GM12878 (cell line): ENCODE results near the gene SMARCAD1. TPM values are rescaled to one million over a fixed set of nuclear protein-coding genes. Genes with fewer than 3 reads are reported as not detected.

Source experiments
- ATAC-seq: fragments of 200-7000 bp; cut with Tn5 transposase; 3 replicates; pipeline ENCODE4 v1.9.1; 2020; ENCODE audit warnings: mild to moderate bottlenecking, moderate library complexity
- BruUV-seq: library from RNA; stranded (reverse); fragments of 400-500 nt; replicated peaks from 2 replicates; lab custom pipeline; 2021; lab: Mats Ljungman, UMichigan
- CTCF ChIA-PET: fragments of 300-600 bp; sonication (Branson Sonifier 250); formaldehyde crosslinking; extraction: SDS; loops from one replicate; lab custom pipeline; 2021; ENCODE audit warnings: inconsistent platforms; lab: Yijun Ruan, JAX
- POLR2A ChIA-PET: fragments of 350-600 bp; formaldehyde crosslinking; extraction: SDS; loops from one replicate; lab custom pipeline; 2021; ENCODE audit warnings: inconsistent platforms; lab: Charles Lee
- RAD21 ChIA-PET: fragments of 300-600 bp; sonication (Branson Sonifier 250); formaldehyde crosslinking; loops from one replicate; lab custom pipeline; 2023; ENCODE audit warnings: antibody characterized with exemption; ENCODE audit not compliant: unreplicated experiment; lab: Charles Lee
- SMC1A ChIA-PET: fragments of 300-600 bp; sonication (Branson Sonifier 250); formaldehyde crosslinking; loops from one replicate; lab custom pipeline; 2023; ENCODE audit not compliant: unreplicated experiment, uncharacterized antibody; lab: Charles Lee
- DNase-seq: peaks from one replicate; pipeline ENCODE4 v3.0.0-alpha.2; 2011; ENCODE audit warnings: low read depth, low spot score
- FAIRE-seq: peaks from 3 replicates; lab custom pipeline; 2011; peaks lifted over from hg19 to GRCh38; lab: Jason Lieb, UNC
- H2AFZ ChIP-seq: 2 replicates; pipeline ENCODE4 v1.6.0; 2011; ENCODE audit warnings: low read depth, low read length, control low read depth; ENCODE audit not compliant: control insufficient read depth
- H3K27ac ChIP-seq: 2 replicates; pipeline ENCODE4 v1.5.1; 2011; ENCODE audit warnings: control low read depth; ENCODE audit not compliant: control insufficient read depth, insufficient read depth
- H3K27me3 ChIP-seq, 2 experiments: replicated peaks in 1 of 2; 2 replicates each; pipeline versions ENCODE4 v1.6.0 to v1.6.1; 2011; ENCODE audit warnings: low read length in 1 of 2; ENCODE audit not compliant: control insufficient read depth in 2 of 2, insufficient read depth in 2 of 2
- H3K36me3 ChIP-seq, 2 experiments: 2 replicates each; pipeline ENCODE4 v1.5.1; 2011; ENCODE audit warnings: low read length in 1 of 2; ENCODE audit not compliant: control insufficient read depth in 2 of 2, insufficient read depth in 2 of 2
- H3K4me1 ChIP-seq: 2 replicates; pipeline ENCODE4 v1.6.1; 2011; ENCODE audit warnings: mild to moderate bottlenecking, low read length, moderate library complexity, mixed read lengths; ENCODE audit not compliant: control insufficient read depth, insufficient read depth
- H3K4me2 ChIP-seq: 2 replicates; pipeline ENCODE4 v1.6.0; 2011; ENCODE audit warnings: control low read depth; ENCODE audit not compliant: control insufficient read depth, insufficient read depth
- H3K4me3 ChIP-seq: fragments of 200-600 bp; sonication (generic); 2 replicates; pipeline ENCODE4 v1.5.1; 2016
- H3K79me2 ChIP-seq: 2 replicates; pipeline ENCODE4 v1.6.0; 2011; ENCODE audit warnings: low read length; ENCODE audit not compliant: control insufficient read depth, insufficient read depth
- H3K9ac ChIP-seq: 2 replicates; pipeline ENCODE4 v1.8.0; 2011; ENCODE audit warnings: low read length, control low read depth, mixed read lengths; ENCODE audit not compliant: control insufficient read depth, insufficient read depth
- H3K9me3 ChIP-seq: replicated peaks from 3 replicates; pipeline ENCODE4 v1.5.1; 2011; ENCODE audit warnings: mild to moderate bottlenecking, low read length; ENCODE audit not compliant: control insufficient read depth, insufficient read depth
- H4K20me1 ChIP-seq: 2 replicates; pipeline ENCODE4 v1.6.0; 2011; ENCODE audit not compliant: control insufficient read depth, insufficient read depth
- CBFB ChIP-seq: IDR thresholded peaks from 2 replicates; pipeline ENCODE4 v1.6.1; 2016; ENCODE audit warnings: antibody characterized with exemption, low read depth
- CEBPB ChIP-seq, 2 experiments: fragments of 150-350 bp in 1 of 2; IDR thresholded peaks; 2 replicates each; pipeline ENCODE4 v1.6.1; 2012 to 2014; ENCODE audit warnings: low read depth in 2 of 2, low read length in 2 of 2, borderline replicate concordance in 1 of 2, inconsistent platforms in 1 of 2
- DPF2 ChIP-seq: fragments of 450-650 bp; IDR thresholded peaks from 2 replicates; pipeline ENCODE4 v1.6.1; 2017; ENCODE audit warnings: mild to moderate bottlenecking
- FOXM1 ChIP-seq: IDR thresholded peaks from 2 replicates; pipeline ENCODE4 v1.6.1; 2012; ENCODE audit warnings: low read depth, mild to moderate bottlenecking, inconsistent platforms, low read length, moderate library complexity
- JUND ChIP-seq: IDR thresholded peaks from 2 replicates; pipeline ENCODE4 v1.6.1; 2012; ENCODE audit warnings: low read depth, mild to moderate bottlenecking, low read length, improper control_type of control experiment, moderate library complexity
- MEF2A ChIP-seq: IDR thresholded peaks from 2 replicates; pipeline ENCODE4 v1.6.1; 2011; ENCODE audit warnings: low read depth, mild to moderate bottlenecking, low read length, moderate library complexity; ENCODE audit not compliant: insufficient read depth
- MXI1 ChIP-seq: fragments of 150-350 bp; IDR thresholded peaks from 2 replicates; pipeline ENCODE4 v1.6.1; 2011; ENCODE audit warnings: low read depth, mild to moderate bottlenecking, inconsistent platforms, low read length, improper control_type of control experiment
- NR2F1 ChIP-seq: fragments of 450-650 bp; conservative IDR thresholded peaks from 2 replicates; pipeline ENCODE4 v1.6.1; 2017; ENCODE audit warnings: mild to moderate bottlenecking
- POLR2AphosphoS2 ChIP-seq: IDR thresholded peaks from 2 replicates; pipeline ENCODE4 v1.6.1; 2011; ENCODE audit warnings: low read depth, mild to moderate bottlenecking, low read length, improper control_type of control experiment, moderate library complexity
- SMC3 ChIP-seq: IDR thresholded peaks from 2 replicates; pipeline ENCODE4 v1.6.1; 2011; ENCODE audit warnings: low read length, improper control_type of control experiment, borderline replicate concordance
- SREBF2 ChIP-seq: IDR thresholded peaks from 2 replicates; pipeline ENCODE4 v1.6.1; 2012; ENCODE audit warnings: mild to moderate bottlenecking, low read length
- TARDBP ChIP-seq: IDR thresholded peaks from 2 replicates; pipeline ENCODE4 v1.6.1; 2016; ENCODE audit warnings: borderline replicate concordance
- WGBS: methylation state at CpG from one replicate; pipeline ENCODE4 v1.1.6; 2016; ENCODE audit warnings: low lambda C conversion rate; ENCODE audit not compliant: insufficient replicate concordance, insufficient coverage; ENCODE audit errors: missing lambda C conversion rate; 5-methylcytosine and 5-hydroxymethylcytosine counted together
- in situ Hi-C: fragments of 300-500 bp; cut with MboI; formaldehyde crosslinking; loops from 9 replicates; pipeline ENCODE4 v1.14.3; 2018; ENCODE audit warnings: mixed read lengths
- intact Hi-C: fragments of 100-400 bp; cut with micrococcal nuclease; formaldehyde crosslinking; loops from one replicate; pipeline ENCODE4 v1.14.2; 2022; ENCODE audit not compliant: unreplicated experiment
- polyA plus RNA-seq, 11 experiments: library from polyadenylated mRNA; depleted of rRNA in 4 of 11; unstranded in 6 of 11; stranded (reverse) in 5 of 11; fragments of >200 nt; fragmentation: Nextera tagmentation in 4 of 11; fragmentation: Illumina TruSeq in 1 of 11; extraction: Ambion mirVana in 4 of 11; extraction: Trizol in 1 of 11; gene quantifications; 1 replicate in 1 of 11; 2 replicates in 10 of 11; pipeline versions ENCODE4 v1.2.1 to v1.2.3, GENCODE V29; 2011 to 2016; ENCODE audit warnings: inconsistent platforms in 2 of 11, missing spikeins in 2 of 11, low read depth in 1 of 11
- total RNA-seq, 4 experiments: library from RNA; depleted of rRNA in 3 of 4; stranded (reverse); fragments of >200 nt in 3 of 4; fragmentation: Illumina TruSeq in 1 of 4; extraction: Trizol in 1 of 4; gene quantifications; 2 replicates each; pipeline versions ENCODE4 v1.2.1 to v1.2.3, GENCODE V29; 2013 to 2021
- TF ChIP-seq, protein P1 (sequence below): fragments of 450-650 bp; IDR thresholded peaks from 2 replicates; pipeline ENCODE4 v1.6.1; 2017; ENCODE audit warnings: antibody characterized with exemption, mild to moderate bottlenecking, moderate library complexity
- TF ChIP-seq, protein P2 (sequence below): fragments of 450-650 bp; IDR thresholded peaks from 2 replicates; pipeline ENCODE4 v1.6.1; 2017; ENCODE audit warnings: low read depth, mild to moderate bottlenecking, moderate library complexity
- TF ChIP-seq, protein P3 (sequence below): fragments of 450-650 bp; IDR thresholded peaks from 2 replicates; pipeline ENCODE4 v1.6.1; 2017; ENCODE audit warnings: borderline replicate concordance

SMARCAD1 gene
- total and polyA plus RNA-seq, 10 of the 15 experiments (the other 5 are each of a cell fraction or from before 2014, with no cell fraction given), result 7.6 to 41.2 (median 27.7) TPM

DNA sequence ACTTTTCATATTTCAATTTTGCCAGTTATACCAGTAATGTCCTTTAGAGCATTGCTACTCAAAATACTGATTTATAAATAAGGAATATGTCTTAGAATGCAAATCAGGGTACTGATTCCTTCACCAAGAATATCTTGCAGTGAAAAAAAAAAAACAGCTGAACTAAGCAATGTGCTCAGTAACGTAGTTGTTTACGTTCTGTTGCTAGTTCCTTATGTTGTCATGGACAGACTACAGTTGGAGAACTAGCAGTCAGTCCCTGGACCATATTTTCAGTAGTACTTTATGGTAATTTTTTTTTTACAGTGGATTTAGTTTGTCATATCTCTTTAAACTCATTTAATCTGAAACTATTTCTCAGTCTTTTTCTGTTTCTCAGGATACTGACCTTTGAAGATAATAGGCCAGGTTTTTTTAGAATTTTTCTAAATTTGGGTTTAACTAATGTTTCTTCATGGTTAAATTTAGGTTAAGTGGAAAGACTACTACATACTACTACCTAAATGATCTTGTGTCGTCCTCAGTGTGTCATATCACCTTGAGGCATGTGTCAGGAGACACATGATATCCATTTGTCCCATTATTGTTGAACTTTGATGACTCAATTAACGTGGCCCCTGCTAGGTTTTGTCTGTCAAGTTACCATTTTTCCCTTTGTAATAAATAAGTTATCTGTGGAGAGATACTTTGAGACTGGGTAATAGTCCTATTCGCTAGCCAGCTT, 21.0 kb downstream of the SMARCAD1 start:
- in situ Hi-C loops, result no loop called here
- Histone ChIP-seq H3K4me1 (no peaks in the 10 kb centered on the region), H4K20me1 (no peaks in the 10 kb centered on the region), H3K4me3 (no peak overlapping the region), H3K79me2 (peaks cover 1% of the 10 kb centered on the region), H3K36me3 (peaks cover 4 to 8% of the 10 kb centered on the region in 2 experiments; a peak in 3 of 4 replicates), H3K4me2 (no peak overlapping the region), H3K9me3 (no peaks in the 10 kb centered on the region), H3K27me3 (no peaks in the 10 kb centered on the region), H2AFZ (no peak overlapping the region), H3K27ac (no peak overlapping the region), H3K9ac (no peak overlapping the region)
- WGBS, result 89% methylated on average over 5 of the region's 5 CpGs
- FAIRE-seq, result no peak
- POLR2A ChIA-PET, result interaction anchor here (0.6 kb wide), 1 partner anchor 13 kb away, joined by 3 read pairs; no protein-coding TSS in a partner anchor
- RAD21 ChIA-PET, result no interaction called here
- DNase-seq, result no peak
- no peak for ATAC-seq
- intact Hi-C loops, result no loop called here
- TF ChIP-seq TARDBP, result no peak
- no peak for TF ChIP-seq SMC3
- no peak for TF ChIP-seq CEBPB (IDR thresholded peaks at IDR 0.05; ENCODE audit: borderline replicate concordance in 1 of 2, low read depth in 2 of 2, low read length in 2 of 2)
- TF ChIP-seq MXI1, result no peak
- TF ChIP-seq, protein P1, sequence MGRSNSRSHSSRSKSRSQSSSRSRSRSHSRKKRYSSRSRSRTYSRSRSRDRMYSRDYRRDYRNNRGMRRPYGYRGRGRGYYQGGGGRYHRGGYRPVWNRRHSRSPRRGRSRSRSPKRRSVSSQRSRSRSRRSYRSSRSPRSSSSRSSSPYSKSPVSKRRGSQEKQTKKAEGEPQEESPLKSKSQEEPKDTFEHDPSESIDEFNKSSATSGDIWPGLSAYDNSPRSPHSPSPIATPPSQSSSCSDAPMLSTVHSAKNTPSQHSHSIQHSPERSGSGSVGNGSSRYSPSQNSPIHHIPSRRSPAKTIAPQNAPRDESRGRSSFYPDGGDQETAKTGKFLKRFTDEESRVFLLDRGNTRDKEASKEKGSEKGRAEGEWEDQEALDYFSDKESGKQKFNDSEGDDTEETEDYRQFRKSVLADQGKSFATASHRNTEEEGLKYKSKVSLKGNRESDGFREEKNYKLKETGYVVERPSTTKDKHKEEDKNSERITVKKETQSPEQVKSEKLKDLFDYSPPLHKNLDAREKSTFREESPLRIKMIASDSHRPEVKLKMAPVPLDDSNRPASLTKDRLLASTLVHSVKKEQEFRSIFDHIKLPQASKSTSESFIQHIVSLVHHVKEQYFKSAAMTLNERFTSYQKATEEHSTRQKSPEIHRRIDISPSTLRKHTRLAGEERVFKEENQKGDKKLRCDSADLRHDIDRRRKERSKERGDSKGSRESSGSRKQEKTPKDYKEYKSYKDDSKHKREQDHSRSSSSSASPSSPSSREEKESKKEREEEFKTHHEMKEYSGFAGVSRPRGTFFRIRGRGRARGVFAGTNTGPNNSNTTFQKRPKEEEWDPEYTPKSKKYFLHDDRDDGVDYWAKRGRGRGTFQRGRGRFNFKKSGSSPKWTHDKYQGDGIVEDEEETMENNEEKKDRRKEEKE, result no peak
- no peak for TF ChIP-seq FOXM1
- no peak for TF ChIP-seq JUND
- TF ChIP-seq SREBF2, result no peak
- TF ChIP-seq POLR2AphosphoS2, result no peak
- TF ChIP-seq, protein P2, sequence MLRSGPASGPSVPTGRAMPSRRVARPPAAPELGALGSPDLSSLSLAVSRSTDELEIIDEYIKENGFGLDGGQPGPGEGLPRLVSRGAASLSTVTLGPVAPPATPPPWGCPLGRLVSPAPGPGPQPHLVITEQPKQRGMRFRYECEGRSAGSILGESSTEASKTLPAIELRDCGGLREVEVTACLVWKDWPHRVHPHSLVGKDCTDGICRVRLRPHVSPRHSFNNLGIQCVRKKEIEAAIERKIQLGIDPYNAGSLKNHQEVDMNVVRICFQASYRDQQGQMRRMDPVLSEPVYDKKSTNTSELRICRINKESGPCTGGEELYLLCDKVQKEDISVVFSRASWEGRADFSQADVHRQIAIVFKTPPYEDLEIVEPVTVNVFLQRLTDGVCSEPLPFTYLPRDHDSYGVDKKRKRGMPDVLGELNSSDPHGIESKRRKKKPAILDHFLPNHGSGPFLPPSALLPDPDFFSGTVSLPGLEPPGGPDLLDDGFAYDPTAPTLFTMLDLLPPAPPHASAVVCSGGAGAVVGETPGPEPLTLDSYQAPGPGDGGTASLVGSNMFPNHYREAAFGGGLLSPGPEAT, result no peak
- no peak for TF ChIP-seq DPF2
- TF ChIP-seq MEF2A, result no peak
- TF ChIP-seq CBFB, result no peak
- no peak for TF ChIP-seq NR2F1
- TF ChIP-seq, protein P3, sequence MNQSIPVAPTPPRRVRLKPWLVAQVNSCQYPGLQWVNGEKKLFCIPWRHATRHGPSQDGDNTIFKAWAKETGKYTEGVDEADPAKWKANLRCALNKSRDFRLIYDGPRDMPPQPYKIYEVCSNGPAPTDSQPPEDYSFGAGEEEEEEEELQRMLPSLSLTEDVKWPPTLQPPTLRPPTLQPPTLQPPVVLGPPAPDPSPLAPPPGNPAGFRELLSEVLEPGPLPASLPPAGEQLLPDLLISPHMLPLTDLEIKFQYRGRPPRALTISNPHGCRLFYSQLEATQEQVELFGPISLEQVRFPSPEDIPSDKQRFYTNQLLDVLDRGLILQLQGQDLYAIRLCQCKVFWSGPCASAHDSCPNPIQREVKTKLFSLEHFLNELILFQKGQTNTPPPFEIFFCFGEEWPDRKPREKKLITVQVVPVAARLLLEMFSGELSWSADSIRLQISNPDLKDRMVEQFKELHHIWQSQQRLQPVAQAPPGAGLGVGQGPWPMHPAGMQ, result no peak
- no TSS peak for BruUV-seq
- SMC1A ChIA-PET, result interaction anchor here (0.9 kb wide), 1 partner anchor 12 kb away, joined by 3 read pairs; no protein-coding TSS in a partner anchor
- CTCF ChIA-PET, result no interaction called here
